Measurements from ENCODE around the gene MSI1.

GRCh38 chr12:120323772-120324171 lies 45.2 kb downstream of the MSI1 start:
- TF ChIP-seq POLR2A (IDR thresholded peaks at IDR 0.05) (no peak), CTCF (IDR thresholded peaks at IDR 0.05) (no peak)

All from ovary (tissue), 3 donors.